Stomach (tissue), 4 donors: ENCODE data around the gene RMND1.
"Not testable (repeated sequence)": the region's sequence is repeated elsewhere in the genome, so short reads cannot be mapped to it uniquely, and the experiment has no call there.

Source experiments
- CTCF ChIP-seq, 7 experiments: fragments of 450-650 bp in 4 of 7; fragments of 200-600 bp in 3 of 7; sonication (generic) in 3 of 7; IDR thresholded peaks; one replicate each; pipeline ENCODE4 v1.5.1; 2016 to 2019; ENCODE audit warnings: antibody characterized with exemption in 7 of 7, control low read depth in 2 of 7, mild to moderate bottlenecking in 1 of 7
- POLR2AphosphoS5 ChIP-seq, 3 donors: sonication (generic); formaldehyde crosslinking; IDR thresholded peaks; one replicate each; pipeline ENCODE4 v1.6.1; 2016; ENCODE audit warnings: antibody characterized with exemption in 3 of 3

- TF ChIP-seq CTCF, POLR2AphosphoS5 (IDR thresholded peaks at IDR 0.05): not testable (repeated sequence)
These were observed 998 bp downstream of the RMND1 start for GRCh38 chr6:151450928-151451327.
